Liver (tissue), 9 donors: ENCODE data around the gene GRK3. TPM values are rescaled to one million over a fixed set of nuclear protein-coding genes. Genes with fewer than 3 reads are reported as not detected.

Experiments used
- DNase-seq: peaks from one replicate; pipeline ENCODE4 v3.0.0-alpha.2; 2017; ENCODE audit warnings: low spot score
- H3K27ac ChIP-seq, 2 donors: one replicate each; pipeline ENCODE4 v1.7.0; 2013; ENCODE audit warnings: inconsistent platforms in 2 of 2, low read length in 2 of 2, control low read depth in 1 of 2, low read depth in 1 of 2, mild to moderate bottlenecking in 1 of 2
- H3K27me3 ChIP-seq, 4 donors: one replicate each; pipeline versions ENCODE4 v1.6.1 to v1.7.0; 2013; ENCODE audit warnings: low read length in 3 of 4, inconsistent platforms in 1 of 4, mild to moderate bottlenecking in 1 of 4, moderate library complexity in 1 of 4; ENCODE audit not compliant: control insufficient read depth in 4 of 4, insufficient read depth in 4 of 4
- H3K36me3 ChIP-seq, 4 donors: one replicate each; pipeline versions ENCODE4 v1.6.1 to v1.7.0; 2013; ENCODE audit warnings: low read length in 3 of 4, mild to moderate bottlenecking in 3 of 4, low read depth in 1 of 4, moderate library complexity in 1 of 4; ENCODE audit not compliant: control insufficient read depth in 4 of 4, insufficient read depth in 3 of 4
- H3K4me1 ChIP-seq, 4 donors: one replicate each; pipeline versions ENCODE4 v1.6.1 to v1.7.0; 2013; ENCODE audit warnings: low read length in 3 of 4, mild to moderate bottlenecking in 3 of 4, moderate library complexity in 1 of 4; ENCODE audit not compliant: control insufficient read depth in 4 of 4, insufficient read depth in 4 of 4
- H3K4me3 ChIP-seq, 3 donors: one replicate each; pipeline versions ENCODE4 v1.6.1 to v1.7.0; 2013; ENCODE audit warnings: low read length in 3 of 3, control low read depth in 1 of 3, low read depth in 1 of 3, mild to moderate bottlenecking in 1 of 3
- H3K9ac ChIP-seq, 2 donors: one replicate each; pipeline ENCODE4 v1.7.0; 2013; ENCODE audit warnings: low read length in 2 of 2, mild to moderate bottlenecking in 2 of 2, moderate library complexity in 2 of 2, control low read depth in 1 of 2, low read depth in 1 of 2
- H3K9me3 ChIP-seq, 4 donors: one replicate each; pipeline versions ENCODE4 v1.6.1 to v1.7.0; 2013; ENCODE audit warnings: low read length in 3 of 4; ENCODE audit not compliant: control insufficient read depth in 4 of 4
- ATF3 ChIP-seq: IDR thresholded peaks from 2 replicates; pipeline ENCODE4 v1.6.1; 2016; ENCODE audit warnings: antibody characterized with exemption
- CTCF ChIP-seq: fragments of 150-350 bp; IDR thresholded peaks from 2 replicates; pipeline ENCODE4 v1.5.1; 2017; ENCODE audit warnings: improper control_type of control experiment, low read depth, low read length; ENCODE audit not compliant: missing input control
- EGR1 ChIP-seq, 2 donors: IDR thresholded peaks; 2 replicates each; pipeline ENCODE4 v1.6.1; 2016 to 2018; ENCODE audit warnings: antibody characterized with exemption in 2 of 2, low read depth in 2 of 2
- FOXA1 ChIP-seq: IDR thresholded peaks from 2 replicates; pipeline ENCODE4 v1.6.1; 2016; ENCODE audit warnings: antibody characterized with exemption
- FOXA2 ChIP-seq: IDR thresholded peaks from 2 replicates; pipeline ENCODE4 v1.6.1; 2016; ENCODE audit warnings: antibody characterized with exemption
- GABPA ChIP-seq, 2 donors: IDR thresholded peaks in 1 of 2; conservative IDR thresholded peaks in 1 of 2; 2 replicates each; pipeline ENCODE4 v1.6.1; 2016; ENCODE audit warnings: antibody characterized with exemption in 2 of 2, mild to moderate bottlenecking in 1 of 2, moderate library complexity in 1 of 2
- HNF4A ChIP-seq, 2 donors: conservative IDR thresholded peaks; 2 replicates each; pipeline ENCODE4 v1.6.1; 2016; ENCODE audit warnings: antibody characterized with exemption in 2 of 2, mild to moderate bottlenecking in 2 of 2
- HNF4G ChIP-seq: IDR thresholded peaks from 2 replicates; pipeline ENCODE4 v1.6.1; 2016; ENCODE audit warnings: antibody characterized with exemption
- JUND ChIP-seq, 2 donors: IDR thresholded peaks; 2 replicates each; pipeline ENCODE4 v1.6.1; 2016; ENCODE audit warnings: antibody characterized with exemption in 2 of 2
- MAX ChIP-seq: IDR thresholded peaks from 2 replicates; pipeline ENCODE4 v1.6.1; 2016; ENCODE audit warnings: antibody characterized with exemption
- NR2F2 ChIP-seq: IDR thresholded peaks from 2 replicates; pipeline ENCODE4 v1.6.1; 2016; ENCODE audit warnings: antibody characterized with exemption
- RAD21 ChIP-seq, 2 donors: IDR thresholded peaks; 2 replicates each; pipeline ENCODE4 v1.6.1; 2016; ENCODE audit warnings: antibody characterized with exemption in 2 of 2, mild to moderate bottlenecking in 2 of 2
- REST ChIP-seq: IDR thresholded peaks from 2 replicates; pipeline ENCODE4 v1.6.1; 2016; ENCODE audit warnings: antibody characterized with exemption, mild to moderate bottlenecking
- RXRA ChIP-seq, 2 donors: IDR thresholded peaks; 2 replicates each; pipeline ENCODE4 v1.6.1; 2017 to 2018; ENCODE audit warnings: antibody characterized with exemption in 2 of 2, mild to moderate bottlenecking in 1 of 2
- SP1 ChIP-seq: IDR thresholded peaks from 2 replicates; pipeline ENCODE4 v1.6.1; 2018; ENCODE audit warnings: antibody characterized with exemption, mild to moderate bottlenecking
- TAF1 ChIP-seq: conservative IDR thresholded peaks from 2 replicates; pipeline ENCODE4 v1.6.1; 2016; ENCODE audit warnings: antibody characterized with exemption, mild to moderate bottlenecking
- YY1 ChIP-seq: IDR thresholded peaks from 2 replicates; pipeline ENCODE4 v1.6.1; 2016; ENCODE audit warnings: antibody characterized with exemption, mild to moderate bottlenecking
- ZBTB33 ChIP-seq: IDR thresholded peaks from 2 replicates; pipeline ENCODE4 v1.6.1; 2016; ENCODE audit warnings: antibody characterized with exemption
- WGBS: extraction: QIAGEN DNeasy Blood & Tissue Kit; methylation state at CpG from one replicate; pipeline ENCODE4 v1.1.7; 2013; 5-methylcytosine and 5-hydroxymethylcytosine counted together
- polyA plus RNA-seq, 2 donors: library from polyadenylated mRNA; stranded (reverse) in 1 of 2; unstranded in 1 of 2; fragments of 200-250 nt in 1 of 2; fragments of >200 nt in 1 of 2; fragmentation: Nextera tagmentation in 1 of 2; extraction: Ambion mirVana in 1 of 2; gene quantifications; one replicate each; pipeline versions ENCODE4 v1.2.1 to v1.2.3, GENCODE V29; 2013 to 2015
- total RNA-seq, 2 donors: library from RNA; depleted of rRNA; stranded (reverse); fragments of >200 nt; gene quantifications; one replicate each; pipeline ENCODE4 v1.2.3, GENCODE V29; 2014
- donor health status: healthy.
- donor health status: healthy.
- donor health status: healthy.
- donor health status: healthy.
- donor health status: healthy.

The GRK3 gene
- total and polyA plus RNA-seq, 4 donors = 0.79 to 6.5 (median 2.4) TPM

- Histone ChIP-seq H3K27me3 (no peaks in the 10 kb centered on the region), H3K4me1 (no peaks in the 10 kb centered on the region), H3K4me3 (no peak overlapping the region), H3K9me3 (no peaks in the 10 kb centered on the region), H3K27ac (no peak overlapping the region), H3K9ac (no peak overlapping the region), H3K36me3 (no peaks in the 10 kb centered on the region)
- 89% methylated on average over 8 of the region's 8 CpGs for WGBS
- TF ChIP-seq NR2F2 (no peak), YY1 (no peak)
- DNase-seq = no peak
Observed at GRCh38 chr22:25623310-25623734, 58.8 kb downstream of the GRK3 start.

GRCh38 chr22:25623851-25624250 lies 59.4 kb downstream of the GRK3 start:
- Histone ChIP-seq H3K27ac (no peak overlapping the region), H3K36me3 (no peaks in the 10 kb centered on the region), H3K27me3 (no peaks in the 10 kb centered on the region), H3K9me3 (no peaks in the 10 kb centered on the region), H3K4me3 (no peak overlapping the region), H3K4me1 (no peaks in the 10 kb centered on the region), H3K9ac (no peak overlapping the region)
- DNase-seq = no peak
- 93% methylated on average over 7 of the region's 7 CpGs for WGBS
- TF ChIP-seq HNF4A (conservative IDR thresholded peaks at IDR 0.05) (no peak), TAF1 (no peak), RAD21 (IDR thresholded peaks at IDR 0.05) (no peak), FOXA1 (no peak), YY1 (no peak), HNF4G (no peak), NR2F2 (no peak), RXRA (IDR thresholded peaks at IDR 0.05) (no peak), CTCF (no peak), SP1 (no peak), ZBTB33 (no peak), GABPA (IDR thresholded peaks at IDR 0.05 in 1 of 2, conservative IDR thresholded peaks at IDR 0.05 in 1 of 2) (no peak), FOXA2 (no peak), ATF3 (no peak), JUND (IDR thresholded peaks at IDR 0.05) (no peak), MAX (no peak), REST (no peak), EGR1 (IDR thresholded peaks at IDR 0.05; ENCODE audit: low read depth in 2 of 2) (no peak)
